Muscle of back (tissue), 11 donors: ENCODE data around the gene PEX10. TPM values are rescaled to one million over a fixed set of nuclear protein-coding genes. Genes with fewer than 3 reads are reported as not detected.
A peak's percentile ranks its signal among the peaks of the same experiment; 100 is the strongest.

Experiments used
- DNase-seq, 3 donors: peaks; one replicate each; pipeline versions ENCODE4 v3.0.0 to v3.0.0-alpha.2; 2013
- polyA plus RNA-seq, 10 donors: library from polyadenylated mRNA; unstranded; fragments of 120-200 nt; gene quantifications; one replicate each; pipeline ENCODE4 v1.2.1, GENCODE V29; 2013; ENCODE audit not compliant: insufficient read length in 10 of 10

Gene PEX10
- polyA plus RNA-seq, 10 donors: 14.4 to 19.9 (median 17.5) TPM

- peak; percentile 99 to 100 (median 100) for DNase-seq
Observed at GRCh38 chr1:2391041-2391930, 21.1 kb downstream of the PEX10 start, which contains the start of the genes MORN1 and RER1. TSS of gene MORN1 (minus strand) at chr1:2391554. CDS start at chr1:2391533, 21 bp downstream. TSS of gene RER1 (plus strand) at chr1:2391841. CDS start at chr1:2395791, 3,950 bp downstream.

GRCh38 chr1:2389644-2390043 lies 22.7 kb downstream of the PEX10 start:
- DNase-seq: no peak

- DNase-seq: no peak
Observed at GRCh38 chr1:2388004-2388913, 24.1 kb downstream of the PEX10 start.

GRCh38 chr1:2386636-2387611 lies 25.4 kb downstream of the PEX10 start:
- DNase-seq: no peak

GRCh38 chr1:2385606-2386280 lies 26.6 kb downstream of the PEX10 start:
- DNase-seq: no peak

DNA sequence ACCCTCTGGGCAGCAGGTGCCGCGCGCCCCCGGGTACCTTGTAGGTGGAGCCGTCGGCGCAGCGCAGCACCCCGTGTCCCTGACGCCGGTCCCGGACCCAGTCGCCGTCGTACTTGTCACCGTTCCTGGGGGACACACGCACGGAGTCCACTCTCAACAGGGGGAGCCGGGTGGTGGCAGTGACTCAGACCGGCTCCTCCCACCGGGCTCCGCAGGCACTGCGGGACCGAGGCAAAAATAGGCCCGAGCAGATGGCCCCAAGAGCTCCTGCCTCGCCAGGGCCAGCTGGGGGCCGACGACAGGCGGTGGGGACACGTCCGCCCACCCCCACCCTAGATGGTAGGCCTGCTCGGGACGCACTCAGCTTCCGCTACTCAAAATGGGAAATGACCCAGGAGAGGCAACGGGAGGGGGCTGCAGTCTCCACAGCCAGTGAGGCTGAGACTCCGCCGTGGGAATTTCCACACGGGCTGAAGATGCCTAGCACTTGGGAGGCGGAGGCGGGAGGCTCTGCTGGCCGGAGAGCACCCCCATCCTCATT lies 27.4 kb downstream of the PEX10 start:
- DNase-seq: peak in 1 of 3 donors; percentile 42

DNA sequence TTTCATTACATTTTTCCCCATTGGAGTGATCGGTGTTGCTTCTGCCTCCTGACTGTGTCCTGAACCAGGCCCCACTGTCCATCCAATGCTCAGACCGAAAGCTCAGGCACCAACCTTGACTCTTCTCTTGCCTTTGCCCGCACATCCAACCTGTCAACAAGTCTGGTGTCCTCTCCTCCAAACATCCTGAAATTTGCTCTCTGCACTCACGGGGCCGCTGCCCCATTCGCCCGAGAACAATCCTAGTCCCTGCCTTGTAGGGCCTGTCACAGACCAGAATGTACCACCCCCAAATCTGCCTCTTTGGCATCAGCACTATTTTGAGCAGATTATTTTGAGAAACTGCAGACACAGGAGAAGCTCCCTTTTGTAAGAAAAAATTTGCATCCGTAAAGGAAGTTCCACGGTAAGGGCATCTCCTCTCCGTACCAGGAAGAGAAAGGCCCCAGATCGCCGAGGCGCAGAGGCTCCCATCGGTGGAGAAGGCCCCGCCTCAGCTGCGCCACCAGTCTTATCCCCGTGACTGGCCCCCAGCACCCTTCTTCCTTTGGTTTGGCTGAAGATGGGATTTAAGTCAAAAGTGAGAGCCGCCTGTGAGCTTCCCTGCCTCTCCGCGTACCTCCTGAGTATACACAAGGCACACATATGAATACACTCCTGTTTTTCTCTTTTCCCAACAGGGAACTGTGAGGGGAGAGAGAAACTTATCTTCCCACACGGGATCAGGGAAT lies 28.1 kb downstream of the PEX10 start:
- no peak for DNase-seq

DNA sequence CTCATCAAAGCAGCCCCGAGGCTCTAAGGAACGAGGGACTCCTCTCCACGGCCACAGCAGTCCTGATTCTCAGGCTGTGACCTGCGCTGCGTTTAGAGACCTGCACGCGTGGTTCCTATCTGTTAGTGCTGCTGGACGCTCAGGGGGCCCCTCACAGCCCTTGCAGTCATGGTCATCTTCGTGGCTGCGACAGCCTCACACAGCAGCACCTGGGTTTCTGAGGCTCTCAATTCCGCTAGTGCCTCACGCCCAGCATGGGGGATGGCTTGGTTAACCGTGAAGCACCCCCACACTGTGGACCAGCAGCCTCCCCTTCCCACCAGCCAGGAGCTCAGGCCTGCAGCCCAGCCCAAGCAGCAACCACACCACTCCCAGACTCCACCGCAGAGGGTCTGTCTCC lies 28.8 kb downstream of the PEX10 start:
- DNase-seq: no peak

DNA sequence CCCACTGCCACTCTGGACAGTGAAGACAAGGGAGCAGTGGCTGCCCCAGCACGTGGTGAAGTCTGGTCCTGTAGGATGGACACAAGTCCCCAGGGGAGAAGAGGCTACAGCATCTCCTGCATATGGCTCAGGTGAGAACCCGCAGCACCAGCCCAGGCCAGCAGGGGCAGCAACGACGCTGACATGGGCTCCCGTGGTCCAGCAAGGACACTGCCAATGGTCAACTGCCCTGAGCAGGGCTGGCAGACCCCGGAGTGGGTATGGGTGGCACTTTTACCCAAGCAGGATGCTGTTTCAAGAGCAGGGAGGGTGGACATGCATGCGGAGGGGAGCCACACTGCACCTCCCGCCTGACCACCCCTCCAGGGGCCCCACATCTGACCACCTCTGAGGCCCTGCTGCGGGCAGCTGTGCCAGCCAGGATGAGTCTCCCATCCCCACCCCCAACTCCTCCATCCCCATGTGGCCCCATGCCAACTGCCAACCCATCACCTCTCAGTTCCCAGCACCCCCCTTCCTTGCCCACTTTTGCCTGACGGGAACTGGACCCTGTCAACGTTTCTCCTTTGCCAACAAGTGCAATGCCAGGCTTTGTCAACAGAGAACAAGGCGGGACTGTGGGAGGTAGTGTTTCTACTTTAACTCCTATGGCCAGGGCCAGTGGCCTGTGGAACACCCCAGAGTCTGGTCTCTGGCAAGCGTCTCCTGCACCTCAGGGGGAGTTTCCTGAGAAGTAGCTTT lies 29.6 kb downstream of the PEX10 start:
- DNase-seq: peak in 1 of 3 donors; percentile 44

- DNase-seq: peak; percentile 62 to 93 (median 86)
Observed at GRCh38 chr1:2381741-2382620, 30.4 kb downstream of the PEX10 start.

DNA sequence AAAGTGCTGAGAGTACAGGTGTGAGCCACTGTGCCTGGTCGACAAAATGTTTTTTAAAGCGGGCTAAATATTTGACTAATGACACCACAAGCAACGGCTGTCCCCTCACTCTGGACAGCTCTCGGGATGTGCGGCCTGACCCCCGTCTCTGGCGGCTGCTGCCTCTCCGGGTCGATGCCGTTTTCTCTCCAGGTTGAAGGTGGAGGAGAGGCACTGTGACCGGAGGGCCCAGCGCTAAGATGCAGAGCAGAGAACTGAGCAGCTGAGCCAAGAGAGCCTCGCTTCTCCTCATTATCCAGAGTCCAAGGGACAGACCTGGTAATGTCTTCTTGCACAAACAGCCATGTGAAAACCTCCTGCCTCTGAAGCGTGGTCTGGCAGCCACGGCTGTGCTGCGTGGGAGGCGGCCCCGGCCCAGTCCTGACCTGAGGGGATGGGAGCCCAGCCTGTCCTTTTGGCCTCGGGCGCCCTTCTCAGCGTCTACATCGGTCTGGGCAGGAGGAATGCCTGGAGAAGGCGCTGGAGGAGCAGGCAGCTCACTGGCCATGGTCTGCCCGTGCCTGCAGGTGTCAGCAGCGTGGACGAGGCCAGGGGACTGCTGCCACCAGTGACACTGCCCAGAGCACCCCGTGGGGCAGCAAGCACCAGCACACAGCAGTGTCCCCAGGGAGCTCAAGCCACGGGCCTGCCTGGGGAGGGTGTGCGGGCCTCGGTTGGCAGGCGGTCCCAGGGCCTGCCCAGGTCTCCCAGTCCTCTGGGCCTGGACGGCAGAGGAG lies 31.4 kb downstream of the PEX10 start:
- peak in 1 of 3 donors; percentile 52 for DNase-seq

DNA sequence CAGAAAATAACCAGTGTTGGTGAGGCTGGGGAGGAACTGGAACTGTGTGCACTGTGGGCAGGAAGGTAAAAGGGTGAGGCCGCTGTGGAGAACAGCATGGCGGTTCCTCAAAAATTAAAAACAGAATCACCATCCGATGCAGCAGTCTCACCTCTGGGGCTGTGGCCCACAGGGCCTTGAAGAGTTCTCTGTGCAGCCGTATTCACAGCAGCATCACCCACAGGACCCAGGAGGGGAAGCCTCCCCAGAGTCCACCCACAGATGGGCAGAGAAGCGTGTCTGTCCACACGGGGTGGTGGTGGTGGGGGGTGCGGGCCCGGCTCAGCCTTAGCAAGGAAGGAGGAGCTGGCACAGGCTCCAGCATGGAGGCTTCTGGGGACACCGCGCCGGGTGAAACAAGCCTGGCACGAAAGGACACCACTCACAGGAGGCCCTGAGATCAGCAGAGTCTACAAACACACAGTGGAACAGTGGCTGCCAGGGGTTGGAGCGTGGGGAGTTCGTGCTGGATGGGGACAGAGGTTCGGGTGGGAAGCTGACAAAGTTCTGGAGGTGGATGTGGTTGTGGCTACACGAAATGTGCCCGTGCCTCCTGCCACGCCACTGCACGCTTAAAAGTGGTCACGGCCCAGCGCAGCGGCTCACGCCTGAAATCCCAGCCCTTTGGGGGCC lies 32.5 kb downstream of the PEX10 start:
- DNase-seq: no peak

DNA sequence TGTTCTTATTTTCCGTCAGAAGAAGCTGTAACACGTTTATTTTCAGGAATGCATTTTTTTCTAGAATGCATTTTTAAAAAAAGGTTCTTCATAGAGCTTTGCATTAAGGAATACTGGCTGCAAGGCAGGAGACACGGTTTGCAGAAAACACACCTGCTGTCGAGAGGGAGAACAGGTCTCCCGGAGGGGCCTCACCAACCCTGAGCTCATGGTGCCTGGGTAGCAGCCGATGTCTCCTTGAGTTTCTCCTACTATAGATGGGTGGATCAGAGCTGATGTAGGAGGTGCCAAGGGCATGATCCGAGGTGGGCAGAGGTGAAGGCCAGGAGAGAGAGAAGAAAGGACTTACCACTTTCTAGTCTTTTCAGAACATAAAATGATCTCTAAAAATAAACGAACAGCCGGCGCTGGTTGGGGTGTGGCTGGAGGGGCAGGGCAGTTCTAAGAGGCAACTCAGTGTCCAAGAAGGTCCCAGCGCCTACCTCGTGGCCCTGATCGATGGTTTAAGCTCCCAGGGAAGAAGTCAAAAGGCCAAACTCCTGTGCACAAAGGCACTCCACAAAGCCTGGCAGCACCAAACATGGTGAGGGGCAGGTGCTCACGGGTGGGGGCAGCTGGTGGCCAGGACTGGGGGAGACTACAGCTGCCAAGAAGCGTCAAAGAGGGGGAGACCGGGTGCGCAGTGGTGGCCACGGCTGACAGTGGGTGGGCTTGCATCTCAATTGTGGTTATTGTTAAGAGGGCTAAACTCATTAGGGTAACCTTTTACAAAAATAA lies 33.2 kb downstream of the PEX10 start:
- DNase-seq: no peak

- DNase-seq: peak in 2 of 3 donors; percentile 37 to 52
Observed at GRCh38 chr1:2378441-2378851, 33.9 kb downstream of the PEX10 start.

DNA sequence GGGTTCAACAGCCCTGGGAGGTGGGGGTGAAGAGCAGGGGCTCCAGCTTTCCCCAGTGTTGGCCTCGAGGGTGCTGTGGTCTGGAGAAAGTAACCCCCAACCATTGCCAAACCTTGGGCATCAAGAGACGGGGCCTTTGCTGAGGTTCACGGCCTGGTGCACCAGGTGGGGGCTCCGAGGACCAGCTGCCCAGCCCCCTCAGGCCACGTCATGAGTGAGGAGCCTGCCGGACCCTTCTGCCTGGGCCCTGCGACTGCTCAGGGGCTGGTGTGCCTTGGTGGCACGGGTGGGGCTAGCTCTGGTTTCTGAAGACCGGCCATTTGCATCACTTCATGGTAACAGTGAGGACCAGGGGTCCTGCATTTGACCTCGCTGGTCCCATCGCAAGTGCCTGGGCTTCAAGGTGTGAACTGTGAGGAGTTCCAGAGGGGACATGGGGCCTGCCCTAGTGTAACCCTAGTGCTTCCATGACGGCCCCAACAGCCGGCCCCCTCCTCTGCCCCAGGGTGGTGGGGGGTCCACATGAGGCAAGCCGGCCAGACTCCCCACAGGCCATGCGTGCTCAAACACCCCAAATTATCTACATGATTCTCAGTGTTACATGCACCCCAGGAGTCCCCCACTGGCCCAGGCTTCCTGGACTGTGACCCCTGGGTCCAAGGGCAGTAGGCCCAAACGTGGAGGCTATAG lies 34.5 kb downstream of the PEX10 start:
- DNase-seq: no peak
